ENCODE data around the gene PREP.
"Not testable (repeated sequence)": the region's sequence is repeated elsewhere in the genome, so short reads cannot be mapped to it uniquely, and the experiment has no call there.

PREP gene

GRCh38 chr6:105344881-105345370 lies 58.0 kb downstream of the PREP start:
- no peak for DNase-seq (ENCODE audit: low read depth)

GRCh38 chr6:105338350-105338983 lies 64.4 kb downstream of the PREP start:
- not testable (repeated sequence) for DNase-seq (ENCODE audit: low read depth)

DNA sequence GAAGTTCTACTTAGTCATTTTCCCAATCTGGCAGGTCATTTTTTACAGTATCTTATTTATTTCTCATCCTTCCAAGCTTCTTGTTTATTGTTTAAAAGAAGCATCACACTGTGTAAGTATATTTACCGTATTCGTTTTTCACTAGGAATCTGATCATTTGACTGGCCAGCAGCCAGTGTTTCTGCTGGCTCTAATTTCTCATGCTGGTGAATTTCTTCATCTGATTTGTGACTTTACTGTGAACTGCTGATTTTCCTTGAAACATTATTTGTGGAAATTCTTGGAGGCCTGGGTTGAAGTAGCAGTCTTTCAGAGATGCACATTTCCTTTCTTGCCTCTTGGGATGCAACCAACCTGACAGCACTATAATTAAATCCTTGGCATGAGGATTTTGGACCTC lies 65.9 kb downstream of the PREP start:
- DNase-seq (ENCODE audit: low read depth), result no peak

GRCh38 chr6:105332576-105332975 lies 70.3 kb downstream of the PREP start:
- no peak for DNase-seq (ENCODE audit: low read depth)

DNA sequence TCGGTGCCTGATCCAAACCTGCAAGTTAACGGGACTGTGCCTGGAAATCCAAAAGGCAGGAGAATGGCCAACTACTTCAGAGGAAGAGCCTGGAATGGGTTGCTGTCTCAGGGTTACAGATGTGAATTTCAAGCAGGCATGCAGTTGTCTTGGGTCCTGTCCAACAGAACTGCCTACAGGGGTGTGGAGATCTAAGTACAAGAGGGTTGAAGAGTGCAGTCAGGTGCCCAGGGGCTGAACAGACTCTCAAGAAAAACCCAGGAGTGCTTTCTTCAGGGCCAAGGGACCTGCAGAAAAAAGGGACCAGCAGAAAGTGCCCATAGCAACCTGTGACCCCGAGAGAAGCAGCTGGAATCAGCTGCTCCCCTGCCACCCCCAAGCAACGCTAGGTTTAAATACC lies 71.0 kb downstream of the PREP start:
- DNase-seq (ENCODE audit: low read depth), result no peak

GRCh38 chr6:105330913-105331312 lies 72.0 kb downstream of the PREP start:
- DNase-seq (ENCODE audit: low read depth), result no peak

- DNase-seq (ENCODE audit: low read depth), result no peak
Observed at GRCh38 chr6:105330364-105330763, 72.5 kb downstream of the PREP start.

- peak; percentile 86 for DNase-seq (ENCODE audit: low read depth)
Observed at GRCh38 chr6:105326833-105327770, 75.8 kb downstream of the PREP start.

DNA sequence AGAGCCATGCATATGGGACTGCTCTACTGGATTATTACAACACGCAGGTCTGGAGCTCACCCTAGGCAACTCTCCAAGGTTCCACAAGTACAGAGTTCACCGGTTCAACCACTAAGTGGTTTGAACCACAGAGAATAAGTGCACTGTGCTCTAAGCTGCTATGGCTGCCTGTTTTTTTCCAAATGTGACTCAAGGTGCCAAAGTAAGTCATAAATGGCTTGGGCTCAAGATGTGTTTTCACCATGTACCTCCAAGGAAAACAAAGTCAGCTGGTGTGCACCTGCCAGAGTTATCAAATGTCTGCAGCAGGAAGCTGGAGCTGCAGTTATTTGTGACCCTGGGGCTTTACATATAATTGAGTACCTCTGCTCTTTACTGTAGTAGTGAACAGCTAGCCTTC lies 76.7 kb downstream of the PREP start:
- peak; percentile 14 for DNase-seq (ENCODE audit: low read depth)

DNA sequence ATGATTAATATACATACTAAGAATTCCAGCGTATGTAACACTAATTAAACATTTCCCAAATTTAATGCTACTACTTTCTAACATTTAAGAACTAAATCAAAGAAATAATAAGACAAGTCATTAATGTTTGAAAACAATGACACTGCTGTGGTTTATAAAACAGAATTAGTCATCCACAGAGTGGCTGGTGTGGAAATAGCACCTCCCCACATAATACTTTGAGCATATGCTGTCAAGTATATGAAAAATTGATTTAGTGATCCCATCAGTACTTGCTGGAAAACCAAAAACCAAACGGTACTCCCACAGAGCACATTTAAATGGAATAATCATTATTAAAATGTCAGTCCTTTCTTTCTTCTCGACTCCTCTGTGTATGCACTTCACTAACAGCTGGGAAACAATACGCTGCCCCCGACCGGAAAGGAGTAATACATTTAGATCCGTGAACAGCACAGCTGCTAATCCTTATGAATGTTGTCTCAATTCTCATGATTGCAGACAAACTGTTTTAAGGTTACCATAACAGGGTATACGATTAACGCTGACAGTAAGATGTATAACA lies 78.4 kb downstream of the PREP start:
- DNase-seq (ENCODE audit: low read depth), result peak; percentile 34

DNA sequence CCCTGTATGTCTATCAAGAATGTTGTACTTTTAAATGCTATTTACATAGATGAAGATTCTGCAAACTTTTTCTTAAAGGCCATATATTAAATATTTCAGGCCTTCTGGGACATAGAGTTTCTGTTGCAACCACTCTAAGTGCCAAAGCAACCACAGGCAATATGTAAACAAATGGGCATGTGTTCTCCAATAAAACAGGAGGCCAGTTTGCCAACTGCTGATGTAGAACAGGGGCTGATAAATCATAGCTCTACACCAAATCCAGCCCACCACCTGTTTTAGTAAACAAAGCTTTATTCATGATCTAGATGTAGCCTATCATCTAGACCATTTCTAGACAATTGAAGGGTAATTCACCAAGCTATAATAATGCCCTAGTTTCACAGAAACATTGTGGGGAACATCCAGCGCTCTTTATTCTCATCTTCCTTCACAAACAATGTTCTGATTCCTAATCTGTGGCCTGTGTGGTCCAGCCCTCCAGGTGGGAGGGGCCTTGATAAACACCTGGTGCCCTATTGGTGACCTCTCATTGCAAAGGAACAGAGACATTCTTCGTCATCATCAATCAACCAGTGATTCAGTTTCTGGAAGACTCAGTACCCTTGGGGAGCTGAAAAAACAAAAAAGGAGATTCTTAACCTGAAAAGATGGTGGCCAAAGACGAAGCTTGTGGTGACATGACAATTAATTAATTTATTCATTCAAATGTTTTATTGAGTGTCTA lies 80.2 kb downstream of the PREP start:
- DNase-seq (ENCODE audit: low read depth), result no peak

DNA sequence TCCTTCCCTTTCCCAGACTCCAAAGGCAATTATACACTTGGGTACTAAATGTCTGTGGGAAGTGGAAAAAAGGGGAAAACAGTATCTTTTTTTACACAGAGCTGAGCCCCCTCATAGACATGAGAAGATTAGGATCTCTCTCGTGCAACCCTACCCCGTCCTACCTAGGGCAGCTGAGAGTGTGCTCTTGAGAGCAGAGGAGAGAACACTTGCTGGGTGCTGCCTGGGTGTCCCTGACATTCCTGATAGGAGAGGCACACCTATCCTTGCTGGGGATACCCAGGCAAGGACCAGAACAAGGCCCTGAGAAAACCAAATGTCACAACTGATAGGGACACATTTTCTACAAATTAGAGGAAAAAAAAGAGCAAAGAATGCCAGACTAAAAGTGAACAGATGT lies 81.2 kb downstream of the PREP start:
- DNase-seq (ENCODE audit: low read depth), result no peak

- no peak for DNase-seq (ENCODE audit: low read depth)
Observed at GRCh38 chr6:105321207-105321606, 81.7 kb downstream of the PREP start.

GRCh38 chr6:105320765-105321164 lies 82.1 kb downstream of the PREP start:
- DNase-seq (ENCODE audit: low read depth), result no peak

DNA sequence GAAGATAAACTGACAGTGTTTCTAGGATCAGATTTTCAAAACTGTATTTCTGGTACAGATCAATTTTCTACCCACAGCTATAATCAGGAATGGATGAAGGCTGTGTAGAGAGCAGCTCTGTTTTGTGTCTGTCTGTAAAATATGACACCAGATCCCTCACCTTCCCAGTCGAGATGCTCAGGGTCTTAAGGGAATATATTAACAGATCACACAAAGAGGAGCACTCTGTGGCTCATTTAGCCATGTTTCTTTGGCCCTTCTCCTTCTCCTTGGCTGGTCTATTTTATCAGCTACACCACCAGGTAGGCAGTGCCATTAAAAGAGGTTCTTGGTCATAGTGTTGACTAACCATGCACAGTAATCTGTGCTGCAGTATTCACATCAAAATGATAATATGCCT lies 82.6 kb downstream of the PREP start:
- no peak for DNase-seq (ENCODE audit: low read depth)

DNA sequence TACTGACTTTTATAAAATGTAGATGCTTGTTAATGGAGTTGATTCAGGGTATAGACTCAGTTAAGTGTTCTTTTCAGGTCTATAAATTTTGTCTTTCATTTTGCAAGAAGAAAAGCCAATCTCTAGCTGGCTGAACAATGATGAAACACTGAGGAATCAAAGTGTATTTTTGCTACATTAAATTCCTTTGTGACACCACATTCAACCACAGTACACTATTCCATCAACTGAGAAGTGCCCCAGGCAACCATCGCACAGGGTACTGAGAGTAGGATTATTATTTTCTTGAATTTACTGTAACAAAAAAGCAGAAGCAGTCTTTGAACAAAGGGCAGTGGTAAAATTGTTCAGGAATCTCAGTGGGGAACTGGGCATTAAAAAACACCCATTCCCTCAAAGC lies 83.6 kb downstream of the PREP start:
- peak; percentile 79 for DNase-seq (ENCODE audit: low read depth)

DNA sequence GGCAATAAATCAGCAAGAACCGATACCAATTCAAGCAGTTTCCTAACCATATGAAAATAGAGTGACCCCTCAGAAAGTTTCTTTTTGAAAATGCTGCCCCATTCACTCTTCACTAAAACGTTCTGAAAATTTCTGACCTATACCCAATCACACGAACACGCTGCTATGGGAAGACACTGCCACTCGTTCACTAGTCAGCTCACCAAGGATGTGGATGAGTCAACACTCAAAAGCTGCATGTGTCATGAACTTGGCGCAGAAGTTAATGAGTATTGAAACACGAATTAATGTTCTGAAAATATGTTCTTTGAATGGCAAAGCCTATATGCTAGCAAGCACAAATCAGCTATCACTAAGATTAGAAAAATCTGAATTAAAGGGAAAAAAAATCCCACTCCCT lies 84.2 kb downstream of the PREP start:
- DNase-seq (ENCODE audit: low read depth), result peak; percentile 91

DNA sequence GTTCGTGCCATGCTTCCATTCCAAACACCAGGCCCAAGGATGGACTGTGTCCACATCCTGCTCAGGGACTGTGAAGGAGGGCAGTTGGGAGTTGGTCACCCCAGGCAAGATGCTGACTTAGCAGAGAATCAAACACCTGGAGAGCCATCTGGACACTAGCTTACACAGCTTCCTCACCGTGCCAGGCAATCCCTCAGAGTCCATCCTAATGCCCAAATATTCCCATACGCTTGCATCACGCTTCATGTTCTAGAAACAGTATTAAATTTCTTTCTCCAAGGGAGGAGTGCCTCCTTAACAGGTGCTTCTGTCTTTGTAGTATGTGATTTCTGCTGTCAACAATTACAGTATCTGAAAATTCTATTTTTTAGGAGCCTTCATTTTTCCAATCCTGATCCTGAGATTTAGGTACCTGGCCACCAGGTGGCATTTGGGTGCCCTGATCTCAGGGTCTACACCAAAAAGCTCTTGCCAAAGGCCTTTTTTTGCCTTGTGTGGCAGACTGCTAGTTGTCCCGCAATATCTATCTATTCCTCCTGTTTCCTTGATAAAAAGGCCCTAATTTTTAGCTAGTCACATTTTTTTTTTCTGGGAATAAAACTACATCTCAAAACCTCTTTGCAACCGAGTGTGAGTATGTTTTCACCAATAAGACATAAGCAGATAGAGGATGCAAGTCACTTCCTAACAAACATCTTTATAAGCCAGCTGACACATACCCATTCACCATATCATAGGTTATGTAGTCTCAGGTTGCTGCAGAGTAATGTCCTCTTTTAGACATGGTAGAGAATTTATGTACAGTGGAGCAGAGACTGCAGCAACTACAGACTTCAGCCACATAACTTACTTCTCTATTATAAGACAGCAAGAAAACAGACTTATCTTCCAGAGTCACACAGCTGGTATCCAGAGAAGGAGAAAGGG lies 85.0 kb downstream of the PREP start:
- DNase-seq (ENCODE audit: low read depth), result peak; percentile 42

DNA sequence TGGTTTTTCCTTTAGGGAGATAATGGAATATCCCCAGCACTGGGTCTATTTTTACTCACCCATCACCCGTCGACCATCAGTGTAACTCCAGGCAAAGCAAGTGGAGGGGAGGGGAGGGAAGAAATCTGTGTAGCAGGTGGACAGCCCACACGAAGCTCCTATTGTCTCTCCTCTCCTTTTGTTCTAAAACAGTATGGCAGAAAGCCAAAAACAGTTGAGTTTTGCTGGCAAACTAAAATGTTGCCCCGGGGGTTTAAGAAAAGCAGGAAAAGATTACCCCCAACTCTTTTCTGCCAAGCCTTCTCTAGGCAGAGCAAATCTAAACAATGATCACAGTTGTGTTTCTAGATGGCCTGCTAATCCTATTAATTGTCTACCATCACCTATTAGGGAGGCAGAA lies 89.7 kb downstream of the PREP start:
- no peak for DNase-seq (ENCODE audit: low read depth)

- DNase-seq (ENCODE audit: low read depth), result no peak
Observed at GRCh38 chr6:105310947-105311346, 91.9 kb downstream of the PREP start.

DNA sequence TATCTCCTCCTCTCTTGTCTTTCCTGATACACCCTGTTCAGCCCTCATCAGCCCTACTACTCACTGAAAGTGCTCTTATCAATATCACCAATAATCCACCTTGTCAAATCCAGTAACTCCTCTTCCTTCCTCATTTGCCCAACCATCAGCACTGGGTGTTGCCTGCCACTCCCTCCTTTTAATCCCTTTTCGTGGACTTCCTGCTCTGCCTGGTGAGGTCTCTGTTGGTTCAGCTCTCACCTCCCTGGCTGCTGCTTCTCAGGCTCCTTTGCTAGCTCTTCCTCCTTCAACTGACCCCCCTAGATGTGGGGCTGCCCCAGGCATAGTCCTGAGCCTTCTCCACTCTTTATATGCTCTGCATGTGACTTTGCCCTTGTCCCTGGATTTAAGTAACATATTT lies 92.5 kb downstream of the PREP start:
- DNase-seq (ENCODE audit: low read depth), result no peak

All from ELR (cell line).